SK-N-SH (cell line): ENCODE measurements around the gene GOLGA6C. TPM values are rescaled to one million over a fixed set of nuclear protein-coding genes. Genes with fewer than 3 reads are reported as not detected.

Experiments
- CTCF ChIA-PET: fragments of 300-600, 350-600 bp; formaldehyde crosslinking; extraction: SDS; loops from one replicate; lab custom pipeline; 2021; lab: Yijun Ruan, JAX
- POLR2A ChIA-PET: fragments of 350-600 bp; sonication (Branson Sonifier 250); formaldehyde crosslinking; extraction: SDS; loops from one replicate; lab custom pipeline; 2020; ENCODE audit warnings: antibody characterized with exemption, inconsistent platforms; lab: Yijun Ruan, JAX
- DNase-seq: peaks from one replicate; pipeline ENCODE4 v3.0.0; 2012
- H2AFZ ChIP-seq: fragments of 200-600 bp; sonication (generic); 2 replicates; pipeline ENCODE4 v1.8.1; 2016; ENCODE audit warnings: antibody characterized with exemption, mild to moderate bottlenecking, low read depth
- H3F3A ChIP-seq: fragments of 200-600 bp; sonication (generic); replicated peaks from 2 replicates; pipeline ENCODE3; 2016; ENCODE audit warnings: antibody characterized with exemption, mild to moderate bottlenecking; ENCODE audit not compliant: insufficient read depth
- H3K27ac ChIP-seq, 2 experiments: fragments of 200-500 bp in 1 of 2; fragments of 200-600 bp in 1 of 2; sonication (Bioruptor generic) in 1 of 2; sonication (generic), shearing (Covaris generic) in 1 of 2; 2 replicates each; pipeline versions ENCODE4 v1.5.1 to v1.6.1; 2014 to 2016; ENCODE audit warnings: low read depth in 2 of 2, inconsistent platforms in 1 of 2, low read length in 1 of 2, mild to moderate bottlenecking in 1 of 2, mixed read lengths in 1 of 2
- H3K27me3 ChIP-seq: fragments of 200-600 bp; sonication (generic), shearing (Covaris generic); 2 replicates; pipeline ENCODE4 v1.6.1; 2016; ENCODE audit warnings: mixed run types; ENCODE audit not compliant: insufficient read depth
- H3K36me3 ChIP-seq, 2 experiments: fragments of 200-500 bp in 1 of 2; fragments of 200-600 bp in 1 of 2; sonication (Bioruptor generic) in 1 of 2; sonication (generic) in 1 of 2; replicated peaks in 1 of 2; 2 replicates each; pipeline versions ENCODE3 to v1.5.1; 2014 to 2016; ENCODE audit warnings: low read length in 1 of 2, mild to moderate bottlenecking in 1 of 2; ENCODE audit not compliant: insufficient read depth in 2 of 2, control insufficient read depth in 1 of 2
- H3K4me1 ChIP-seq, 2 experiments: fragments of 200-500 bp in 1 of 2; fragments of 200-600 bp in 1 of 2; sonication (Bioruptor generic) in 1 of 2; sonication (generic), shearing (Covaris generic) in 1 of 2; 2 replicates each; pipeline versions ENCODE4 v1.5.1 to v1.6.1; 2014 to 2016; ENCODE audit warnings: low read depth in 1 of 2, low read length in 1 of 2, mixed run types in 1 of 2; ENCODE audit not compliant: insufficient read depth in 2 of 2, control insufficient read depth in 1 of 2
- H3K4me2 ChIP-seq: fragments of 200-600 bp; sonication (generic), shearing (Covaris generic); 2 replicates; pipeline ENCODE4 v1.6.1; 2017; ENCODE audit warnings: mixed run types
- H3K4me3 ChIP-seq, 2 experiments: fragments of 200-500 bp in 1 of 2; fragments of 200-600 bp in 1 of 2; sonication (Bioruptor generic) in 1 of 2; sonication (generic), shearing (Covaris generic) in 1 of 2; 2 replicates each; pipeline versions ENCODE4 v1.5.1 to v1.8.1; 2014 to 2016; ENCODE audit warnings: low read depth in 2 of 2, inconsistent platforms in 1 of 2, low read length in 1 of 2, mild to moderate bottlenecking in 1 of 2, mixed read lengths in 1 of 2, moderate library complexity in 1 of 2
- H3K79me2 ChIP-seq: fragments of 200-600 bp; sonication (generic); 2 replicates; pipeline ENCODE4 v1.8.1; 2017; ENCODE audit warnings: mild to moderate bottlenecking; ENCODE audit not compliant: insufficient read depth
- H3K9ac ChIP-seq: fragments of 200-600 bp; sonication (generic); 2 replicates; pipeline ENCODE4 v1.6.1; 2017; ENCODE audit warnings: mixed run types
- H3K9me2 ChIP-seq: fragments of 200-600 bp; sonication (generic); 2 replicates; pipeline ENCODE4 v1.6.1; 2017; ENCODE audit warnings: mixed run types
- H3K9me3 ChIP-seq: fragments of 200-600 bp; sonication (generic); 2 replicates; pipeline ENCODE4 v1.6.1; 2017; ENCODE audit warnings: mixed run types, mild to moderate bottlenecking, moderate library complexity
- H4K20me1 ChIP-seq: fragments of 200-600 bp; sonication (generic); 2 replicates; pipeline ENCODE4 v1.6.1; 2017; ENCODE audit warnings: mild to moderate bottlenecking, mixed run types; ENCODE audit not compliant: insufficient read depth
- CTCF ChIP-seq: fragments of 200-600 bp; sonication (generic); IDR thresholded peaks from 2 replicates; pipeline ENCODE4 v1.6.1; 2017; ENCODE audit warnings: antibody characterized with exemption, mild to moderate bottlenecking, moderate library complexity
- EP300 ChIP-seq, 2 experiments: IDR thresholded peaks; 2 replicates each; pipeline versions ENCODE4 v1.4.0 to v1.6.1; 2012; ENCODE audit warnings: borderline replicate concordance in 1 of 2, low read depth in 1 of 2, low read length in 1 of 2
- FOXJ3 ChIP-seq: sonication (generic); formaldehyde crosslinking; IDR thresholded peaks from 2 replicates; pipeline ENCODE4 v1.5.1; 2020; ENCODE audit warnings: mild to moderate bottlenecking, missing genetic modification reagents
- MAX ChIP-seq: IDR thresholded peaks from 2 replicates; pipeline ENCODE4 v1.4.0; 2012; ENCODE audit warnings: low read depth
- RFX5 ChIP-seq: IDR thresholded peaks from 2 replicates; pipeline ENCODE4 v1.6.1; 2012; ENCODE audit warnings: mild to moderate bottlenecking, improper control_type of control experiment, low read length
- SMC3 ChIP-seq: IDR thresholded peaks from 2 replicates; pipeline ENCODE4 v1.6.1; 2012; ENCODE audit warnings: low read depth, low read length, improper control_type of control experiment
- TEAD4 ChIP-seq: IDR thresholded peaks from 2 replicates; pipeline ENCODE4 v1.4.0; 2012; ENCODE audit warnings: mild to moderate bottlenecking, borderline replicate concordance; ENCODE audit not compliant: insufficient read depth
- ZBTB33 ChIP-seq: IDR thresholded peaks from 2 replicates; pipeline ENCODE4 v1.4.0; 2012; ENCODE audit warnings: low read depth, borderline replicate concordance
- WGBS: methylation state at CpG from one replicate; pipeline ENCODE4 v1.1.6; 2017; ENCODE audit warnings: low lambda C conversion rate; 5-methylcytosine and 5-hydroxymethylcytosine counted together
- polyA plus RNA-seq, 3 experiments: library from polyadenylated mRNA; depleted of rRNA; stranded (reverse); fragments of >200 nt; gene quantifications; 2 replicates each; pipeline ENCODE4 v1.2.3, GENCODE V29; 2012

GOLGA6C gene
- polyA plus RNA-seq, 1 of the 3 experiments (the other 2 are of a cell fraction), result not detected

GRCh38 chr15:75235760-75236729, 22.1 kb upstream of the GOLGA6C start (continued):
- TF ChIP-seq CTCF (no peak), ZBTB33 (no peak)

GRCh38 chr15:75237316-75237982, 20.7 kb upstream of the GOLGA6C start:
- CTCF ChIA-PET, result interaction anchor here (1.2 to 2.8 kb wide), 2 partner anchors 33 to 208 kb away, joined by 3 to 8 read pairs; no protein-coding TSS in a partner anchor
- H3K9me3 ChIP-seq, result no peaks in the 10 kb centered on the region

More at GRCh38 chr15:75237316-75237982, 20.7 kb upstream of the GOLGA6C start:
- no peak overlapping the region for H2AFZ ChIP-seq
- H4K20me1 ChIP-seq, result no peaks in the 10 kb centered on the region
- peaks cover 17% of the 10 kb centered on the region for H3K27me3 ChIP-seq
- H3K36me3 ChIP-seq, result no peaks in the 10 kb centered on the region
- no peak overlapping the region for H3K4me3 ChIP-seq
- no peak overlapping the region for H3K4me2 ChIP-seq
- POLR2A ChIA-PET, result no interaction called here
- no peak overlapping the region for H3K9ac ChIP-seq
- 59% methylated on average over 10 of the region's 11 CpGs for WGBS
- H3K9me2 ChIP-seq, result no peaks in the 10 kb centered on the region
- no peak overlapping the region for H3K27ac ChIP-seq
- TF ChIP-seq RFX5, result no peak
- no peak for TF ChIP-seq MAX
- no peak for TF ChIP-seq ZBTB33
- TF ChIP-seq FOXJ3, result no peak
- TF ChIP-seq EP300 (IDR thresholded peaks at IDR 0.05; ENCODE audit: borderline replicate concordance in 1 of 2, low read depth in 1 of 2, low read length in 1 of 2), result no peak
- TF ChIP-seq SMC3, result no peak
- no peak for TF ChIP-seq TEAD4
- H3K79me2 ChIP-seq, result no peaks in the 10 kb centered on the region
- no peaks in the 10 kb centered on the region; a peak in 1 of 4 replicates for H3K4me1 ChIP-seq
- no peaks in the 10 kb centered on the region for H3F3A ChIP-seq
- no peak for DNase-seq
